SK-N-MC (cell line): ENCODE results near the gene PDIA3.

ENCODE experiments used
- EZH2 ChIP-seq: fragments of 200-600 bp; sonication (generic); IDR thresholded peaks from one replicate; pipeline ENCODE4 v1.6.1; 2017; ENCODE audit warnings: antibody characterized with exemption
- FOXP2 ChIP-seq: optimal IDR thresholded peaks from 2 replicates; pipeline ENCODE3; 2011; ENCODE audit warnings: mild to moderate bottlenecking, moderate library complexity; ENCODE audit not compliant: insufficient read depth; ENCODE audit errors: extremely low read length, control extremely low read depth
- POLR2AphosphoS5 ChIP-seq: IDR thresholded peaks from 2 replicates; pipeline ENCODE4 v1.6.1; 2012; ENCODE audit warnings: mild to moderate bottlenecking, low read depth, low read length, borderline replicate concordance

DNA sequence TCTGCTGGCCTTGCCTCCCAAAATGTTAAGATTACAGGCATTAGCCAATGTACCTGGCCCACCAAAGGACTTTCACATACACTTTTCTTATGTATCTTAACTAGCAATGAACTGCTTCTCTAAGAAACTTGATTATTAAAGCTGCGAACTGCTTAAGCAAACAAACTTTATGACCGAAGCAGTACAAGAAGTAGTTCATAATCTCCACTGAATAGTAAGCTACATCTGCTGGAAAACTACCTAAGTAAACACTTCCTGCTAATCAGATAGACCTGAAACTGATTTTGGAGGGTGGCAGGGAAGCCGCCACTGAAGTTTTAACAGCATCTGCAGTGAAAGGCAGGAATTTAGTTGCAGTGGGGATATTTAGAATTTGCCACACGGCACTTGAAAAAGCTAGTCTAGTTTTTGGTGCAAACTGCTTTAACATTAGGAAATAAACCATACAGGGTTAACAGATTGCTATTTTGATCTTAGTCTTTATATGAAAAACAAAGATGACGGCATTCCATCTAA lies 62.3 kb downstream of the PDIA3 start:
- TF ChIP-seq EZH2 = no peak
- no peak for TF ChIP-seq POLR2AphosphoS5
- TF ChIP-seq FOXP2 = no peak
